ENCODE data around the gene UBE3B.
A peak's percentile ranks its signal among the peaks of the same experiment; 100 is the strongest.

DNA sequence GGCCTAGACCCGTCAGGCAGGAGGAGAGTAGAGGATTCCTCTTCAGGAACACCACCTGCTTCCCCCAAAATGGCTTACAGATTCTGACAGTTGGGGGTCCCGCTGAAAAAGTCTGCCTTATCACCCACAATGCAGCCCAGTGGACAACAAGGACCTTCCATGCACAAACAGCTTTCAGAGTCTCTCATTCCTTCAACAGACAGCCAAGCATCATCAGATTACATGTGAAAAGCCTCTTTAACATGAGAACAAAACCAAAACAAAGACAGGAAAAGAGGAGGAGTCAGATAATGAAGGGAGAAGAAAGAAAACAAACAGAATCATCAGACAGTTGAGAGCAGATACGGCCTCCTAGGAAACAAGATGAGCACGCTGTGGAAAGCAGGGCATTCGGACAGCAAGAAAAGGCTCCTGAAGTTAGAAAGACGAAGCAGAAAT is 18.6 kb upstream of the UBE3B start:
- TF ChIP-seq, protein P1, sequence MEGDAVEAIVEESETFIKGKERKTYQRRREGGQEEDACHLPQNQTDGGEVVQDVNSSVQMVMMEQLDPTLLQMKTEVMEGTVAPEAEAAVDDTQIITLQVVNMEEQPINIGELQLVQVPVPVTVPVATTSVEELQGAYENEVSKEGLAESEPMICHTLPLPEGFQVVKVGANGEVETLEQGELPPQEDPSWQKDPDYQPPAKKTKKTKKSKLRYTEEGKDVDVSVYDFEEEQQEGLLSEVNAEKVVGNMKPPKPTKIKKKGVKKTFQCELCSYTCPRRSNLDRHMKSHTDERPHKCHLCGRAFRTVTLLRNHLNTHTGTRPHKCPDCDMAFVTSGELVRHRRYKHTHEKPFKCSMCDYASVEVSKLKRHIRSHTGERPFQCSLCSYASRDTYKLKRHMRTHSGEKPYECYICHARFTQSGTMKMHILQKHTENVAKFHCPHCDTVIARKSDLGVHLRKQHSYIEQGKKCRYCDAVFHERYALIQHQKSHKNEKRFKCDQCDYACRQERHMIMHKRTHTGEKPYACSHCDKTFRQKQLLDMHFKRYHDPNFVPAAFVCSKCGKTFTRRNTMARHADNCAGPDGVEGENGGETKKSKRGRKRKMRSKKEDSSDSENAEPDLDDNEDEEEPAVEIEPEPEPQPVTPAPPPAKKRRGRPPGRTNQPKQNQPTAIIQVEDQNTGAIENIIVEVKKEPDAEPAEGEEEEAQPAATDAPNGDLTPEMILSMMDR (IDR thresholded peaks at IDR 0.05): no peak
- TF ChIP-seq RELA (CRISPR knock-in tag; IDR thresholded peaks at IDR 0.05; ENCODE audit: borderline replicate concordance) (no peak), NR2C2 (CRISPR knock-in tag; IDR thresholded peaks at IDR 0.05) (no peak), CREB1 (CRISPR knock-in tag; IDR thresholded peaks at IDR 0.05) (no peak), IRF2 (CRISPR knock-in tag; IDR thresholded peaks at IDR 0.05; ENCODE audit: borderline replicate concordance, low read depth) (no peak), ZNF671 (CRISPR knock-in tag; IDR thresholded peaks at IDR 0.05) (no peak), ZNF396 (CRISPR knock-in tag; IDR thresholded peaks at IDR 0.05; ENCODE audit: borderline replicate concordance) (no peak), ZNF121 (CRISPR knock-in tag; IDR thresholded peaks at IDR 0.05) (no peak), GABPB1 (CRISPR knock-in tag; IDR thresholded peaks at IDR 0.05) (no peak), NR3C1 (CRISPR knock-in tag; conservative IDR thresholded peaks at IDR 0.05; ENCODE audit: low read depth) (no peak)
- TF ChIP-seq, protein P2, sequence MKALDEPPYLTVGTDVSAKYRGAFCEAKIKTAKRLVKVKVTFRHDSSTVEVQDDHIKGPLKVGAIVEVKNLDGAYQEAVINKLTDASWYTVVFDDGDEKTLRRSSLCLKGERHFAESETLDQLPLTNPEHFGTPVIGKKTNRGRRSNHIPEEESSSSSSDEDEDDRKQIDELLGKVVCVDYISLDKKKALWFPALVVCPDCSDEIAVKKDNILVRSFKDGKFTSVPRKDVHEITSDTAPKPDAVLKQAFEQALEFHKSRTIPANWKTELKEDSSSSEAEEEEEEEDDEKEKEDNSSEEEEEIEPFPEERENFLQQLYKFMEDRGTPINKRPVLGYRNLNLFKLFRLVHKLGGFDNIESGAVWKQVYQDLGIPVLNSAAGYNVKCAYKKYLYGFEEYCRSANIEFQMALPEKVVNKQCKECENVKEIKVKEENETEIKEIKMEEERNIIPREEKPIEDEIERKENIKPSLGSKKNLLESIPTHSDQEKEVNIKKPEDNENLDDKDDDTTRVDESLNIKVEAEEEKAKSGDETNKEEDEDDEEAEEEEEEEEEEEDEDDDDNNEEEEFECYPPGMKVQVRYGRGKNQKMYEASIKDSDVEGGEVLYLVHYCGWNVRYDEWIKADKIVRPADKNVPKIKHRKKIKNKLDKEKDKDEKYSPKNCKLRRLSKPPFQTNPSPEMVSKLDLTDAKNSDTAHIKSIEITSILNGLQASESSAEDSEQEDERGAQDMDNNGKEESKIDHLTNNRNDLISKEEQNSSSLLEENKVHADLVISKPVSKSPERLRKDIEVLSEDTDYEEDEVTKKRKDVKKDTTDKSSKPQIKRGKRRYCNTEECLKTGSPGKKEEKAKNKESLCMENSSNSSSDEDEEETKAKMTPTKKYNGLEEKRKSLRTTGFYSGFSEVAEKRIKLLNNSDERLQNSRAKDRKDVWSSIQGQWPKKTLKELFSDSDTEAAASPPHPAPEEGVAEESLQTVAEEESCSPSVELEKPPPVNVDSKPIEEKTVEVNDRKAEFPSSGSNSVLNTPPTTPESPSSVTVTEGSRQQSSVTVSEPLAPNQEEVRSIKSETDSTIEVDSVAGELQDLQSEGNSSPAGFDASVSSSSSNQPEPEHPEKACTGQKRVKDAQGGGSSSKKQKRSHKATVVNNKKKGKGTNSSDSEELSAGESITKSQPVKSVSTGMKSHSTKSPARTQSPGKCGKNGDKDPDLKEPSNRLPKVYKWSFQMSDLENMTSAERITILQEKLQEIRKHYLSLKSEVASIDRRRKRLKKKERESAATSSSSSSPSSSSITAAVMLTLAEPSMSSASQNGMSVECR (CRISPR knock-in tag; IDR thresholded peaks at IDR 0.05; ENCODE audit: borderline replicate concordance): no peak
- TF ChIP-seq, protein P3, sequence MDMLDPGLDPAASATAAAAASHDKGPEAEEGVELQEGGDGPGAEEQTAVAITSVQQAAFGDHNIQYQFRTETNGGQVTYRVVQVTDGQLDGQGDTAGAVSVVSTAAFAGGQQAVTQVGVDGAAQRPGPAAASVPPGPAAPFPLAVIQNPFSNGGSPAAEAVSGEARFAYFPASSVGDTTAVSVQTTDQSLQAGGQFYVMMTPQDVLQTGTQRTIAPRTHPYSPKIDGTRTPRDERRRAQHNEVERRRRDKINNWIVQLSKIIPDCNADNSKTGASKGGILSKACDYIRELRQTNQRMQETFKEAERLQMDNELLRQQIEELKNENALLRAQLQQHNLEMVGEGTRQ (CRISPR knock-in tag; IDR thresholded peaks at IDR 0.05): peak; percentile 28; the same call in 1 of the 2 replicates
- TF ChIP-seq, protein P4, sequence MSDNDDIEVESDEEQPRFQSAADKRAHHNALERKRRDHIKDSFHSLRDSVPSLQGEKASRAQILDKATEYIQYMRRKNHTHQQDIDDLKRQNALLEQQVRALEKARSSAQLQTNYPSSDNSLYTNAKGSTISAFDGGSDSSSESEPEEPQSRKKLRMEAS (CRISPR knock-in tag; IDR thresholded peaks at IDR 0.05): peak; percentile 29; the same call in 1 of the 2 replicates
- TF ChIP-seq, protein P5, sequence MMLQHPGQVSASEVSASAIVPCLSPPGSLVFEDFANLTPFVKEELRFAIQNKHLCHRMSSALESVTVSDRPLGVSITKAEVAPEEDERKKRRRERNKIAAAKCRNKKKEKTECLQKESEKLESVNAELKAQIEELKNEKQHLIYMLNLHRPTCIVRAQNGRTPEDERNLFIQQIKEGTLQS (CRISPR knock-in tag; conservative IDR thresholded peaks at IDR 0.05): no peak
